A673 (cell line): ENCODE data around the gene DVL1. TPM values are rescaled to one million over a fixed set of nuclear protein-coding genes. Genes with fewer than 3 reads are reported as not detected.

Source experiments
- BruUV-seq: library from RNA; stranded (reverse); fragments of 400-500 nt; replicated peaks from 2 replicates; lab custom pipeline; 2021; lab: Mats Ljungman, UMichigan
- CTCF ChIA-PET: fragments of 300-600 bp; sonication (Branson Sonifier 250); formaldehyde crosslinking; loops from one replicate; lab custom pipeline; 2022; ENCODE audit warnings: antibody characterized with exemption; lab: Charles Lee
- POLR2A ChIA-PET: fragments of 300-600 bp; sonication (Branson Sonifier 250); formaldehyde crosslinking; loops from one replicate; lab custom pipeline; 2022; ENCODE audit warnings: antibody characterized with exemption; ENCODE audit not compliant: low non-redundant PET; lab: Charles Lee
- DNase-seq: peaks from one replicate; pipeline ENCODE4 v3.0.0-alpha.2; 2015; ENCODE audit warnings: low spot score
- H3K27ac ChIP-seq: fragments of 200-600 bp; sonication (generic); 2 replicates; pipeline ENCODE4 v1.5.1; 2016; ENCODE audit warnings: mixed run types, low read depth, mild to moderate bottlenecking, mixed read lengths, antibody characterized with exemption, low read length; ENCODE audit not compliant: poor library complexity, severe bottlenecking
- H3K27me3 ChIP-seq: fragments of 200-600 bp; sonication (generic); replicated peaks from 2 replicates; pipeline ENCODE4 v1.6.1; 2017; ENCODE audit warnings: mixed run types, low read depth, mild to moderate bottlenecking, mixed read lengths, antibody characterized with exemption, low read length; ENCODE audit not compliant: insufficient read depth, poor library complexity
- H3K36me3 ChIP-seq: fragments of 200-600 bp; sonication (generic); 2 replicates; pipeline ENCODE4 v1.6.1; 2016; ENCODE audit warnings: mixed run types, mild to moderate bottlenecking, mixed read lengths, antibody characterized with exemption, low read length; ENCODE audit not compliant: insufficient read depth, poor library complexity, severe bottlenecking
- H3K4me1 ChIP-seq: fragments of 200-600 bp; sonication (generic); 2 replicates; pipeline ENCODE4 v1.6.1; 2017; ENCODE audit warnings: mixed run types, mild to moderate bottlenecking, mixed read lengths, antibody characterized with exemption, low read length; ENCODE audit not compliant: insufficient read depth, poor library complexity, severe bottlenecking
- H3K4me3 ChIP-seq: fragments of 200-600 bp; sonication (generic); 2 replicates; pipeline ENCODE4 v1.5.1; 2016; ENCODE audit warnings: low read depth, mixed run types, mild to moderate bottlenecking, mixed read lengths, low read length; ENCODE audit not compliant: poor library complexity, severe bottlenecking
- H3K9me3 ChIP-seq: fragments of 200-600 bp; sonication (generic); 2 replicates; pipeline ENCODE4 v1.6.1; 2016; ENCODE audit warnings: mixed run types, low read depth, mild to moderate bottlenecking, mixed read lengths, antibody characterized with exemption, low read length; ENCODE audit not compliant: poor library complexity, severe bottlenecking
- EZH2 ChIP-seq: fragments of 200-600 bp; sonication (generic); IDR thresholded peaks from 2 replicates; pipeline ENCODE4 v1.6.1; 2017; ENCODE audit warnings: borderline replicate concordance, low read depth, mild to moderate bottlenecking, mixed read lengths, antibody characterized with exemption, low read length; ENCODE audit not compliant: poor library complexity, severe bottlenecking
- intact Hi-C: fragments of 100-400 bp; cut with micrococcal nuclease; formaldehyde crosslinking; loops from one replicate; pipeline ENCODE4 v1.10.0; 2022; ENCODE audit not compliant: unreplicated experiment
- total RNA-seq: library from RNA; stranded (reverse); gene quantifications from 2 replicates; pipeline ENCODE4 v1.2.3, GENCODE V29; 2021
- TF ChIP-seq, protein P1 (sequence below): fragments of 300-800, 200-600 bp; sonication (generic); conservative IDR thresholded peaks from 2 replicates; pipeline ENCODE4 v1.5.1; 2017; ENCODE audit warnings: low read depth, mild to moderate bottlenecking, antibody characterized with exemption, low read length, moderate library complexity, mixed read lengths

DVL1 gene
- total RNA-seq, 1 experiment from 2014 or later = 48.0 TPM

GRCh38 chr1:1345860-1346500 lies 3.2 kb downstream of the DVL1 start:
- Histone ChIP-seq H3K36me3 (peaks cover 3% of the 10 kb centered on the region), H3K9me3 (no peaks in the 10 kb centered on the region), H3K27me3 (no peaks in the 10 kb centered on the region), H3K4me1 (peaks cover 3% of the 10 kb centered on the region), H3K4me3 (no peak overlapping the region), H3K27ac (no peak overlapping the region)
- CTCF ChIA-PET = no interaction called here
- TF ChIP-seq, protein P1, sequence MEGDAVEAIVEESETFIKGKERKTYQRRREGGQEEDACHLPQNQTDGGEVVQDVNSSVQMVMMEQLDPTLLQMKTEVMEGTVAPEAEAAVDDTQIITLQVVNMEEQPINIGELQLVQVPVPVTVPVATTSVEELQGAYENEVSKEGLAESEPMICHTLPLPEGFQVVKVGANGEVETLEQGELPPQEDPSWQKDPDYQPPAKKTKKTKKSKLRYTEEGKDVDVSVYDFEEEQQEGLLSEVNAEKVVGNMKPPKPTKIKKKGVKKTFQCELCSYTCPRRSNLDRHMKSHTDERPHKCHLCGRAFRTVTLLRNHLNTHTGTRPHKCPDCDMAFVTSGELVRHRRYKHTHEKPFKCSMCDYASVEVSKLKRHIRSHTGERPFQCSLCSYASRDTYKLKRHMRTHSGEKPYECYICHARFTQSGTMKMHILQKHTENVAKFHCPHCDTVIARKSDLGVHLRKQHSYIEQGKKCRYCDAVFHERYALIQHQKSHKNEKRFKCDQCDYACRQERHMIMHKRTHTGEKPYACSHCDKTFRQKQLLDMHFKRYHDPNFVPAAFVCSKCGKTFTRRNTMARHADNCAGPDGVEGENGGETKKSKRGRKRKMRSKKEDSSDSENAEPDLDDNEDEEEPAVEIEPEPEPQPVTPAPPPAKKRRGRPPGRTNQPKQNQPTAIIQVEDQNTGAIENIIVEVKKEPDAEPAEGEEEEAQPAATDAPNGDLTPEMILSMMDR = no peak
- TF ChIP-seq EZH2 = no peak
- intact Hi-C loops = no loop called here
- DNase-seq = no peak
- BruUV-seq = no TSS peak
- POLR2A ChIA-PET = no interaction called here

DNA sequence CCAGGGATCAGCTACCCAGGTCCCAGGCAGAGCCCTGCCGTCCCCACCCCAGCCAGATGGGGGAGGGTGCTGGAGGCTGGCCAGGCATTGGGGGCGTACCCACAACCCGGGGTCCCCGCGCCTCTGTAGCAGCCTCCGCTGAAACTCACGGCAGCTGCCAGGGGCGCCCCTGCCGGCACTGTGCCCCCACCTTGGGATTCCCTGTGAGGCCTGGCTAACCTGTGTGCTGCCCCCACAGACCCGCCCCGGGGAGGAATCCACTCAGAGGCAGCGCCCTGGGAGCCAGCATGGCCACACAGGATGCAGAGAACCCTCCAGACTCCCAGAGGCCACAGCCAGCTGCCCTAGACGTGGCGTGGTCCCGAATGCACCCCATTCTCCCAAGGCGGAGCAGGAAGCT lies 3.8 kb downstream of the DVL1 start:
- Histone ChIP-seq H3K27me3 (no peaks in the 10 kb centered on the region), H3K27ac (no peak overlapping the region), H3K4me3 (no peak overlapping the region), H3K9me3 (no peaks in the 10 kb centered on the region), H3K36me3 (peaks cover 3% of the 10 kb centered on the region), H3K4me1 (peaks cover 3% of the 10 kb centered on the region)
- TF ChIP-seq EZH2 = no peak
- TF ChIP-seq, protein P1 = no peak
- DNase-seq = no peak
- no TSS peak for BruUV-seq
- POLR2A ChIA-PET = no interaction called here
- CTCF ChIA-PET = no interaction called here
- intact Hi-C loops = no loop called here

- Histone ChIP-seq H3K9me3 (no peaks in the 10 kb centered on the region), H3K4me1 (peaks cover 3% of the 10 kb centered on the region), H3K4me3 (no peak overlapping the region), H3K27ac (peak overlapping the region; percentile 16), H3K36me3 (peaks cover 6% of the 10 kb centered on the region), H3K27me3 (no peaks in the 10 kb centered on the region)
- POLR2A ChIA-PET = no interaction called here
- intact Hi-C loops = no loop called here
- no peak for DNase-seq
- CTCF ChIA-PET = no interaction called here
- BruUV-seq = no TSS peak
- no peak for TF ChIP-seq EZH2
- TF ChIP-seq, protein P1 = peak; percentile 46
These were observed 4.4 kb downstream of the DVL1 start for GRCh38 chr1:1344655-1345361.
